KG1 (cell line): ENCODE data around the gene TSHZ2.
"Not testable (repeated sequence)": the region's sequence is repeated elsewhere in the genome, so short reads cannot be mapped to it uniquely, and the experiment has no call there.

Source experiments
- DNase-seq: peaks from one replicate; lab custom pipeline; 2025; lab: John Stamatoyannopoulos, UW

Gene TSHZ2

GRCh38 chr20:52964131-52964530 lies 8.0 kb upstream of the TSHZ2 start:
- no peak for DNase-seq

GRCh38 chr20:52965380-52965779 lies 6.8 kb upstream of the TSHZ2 start:
- no peak for DNase-seq

- DNase-seq, result no peak
These were observed 6.3 kb upstream of the TSHZ2 start for GRCh38 chr20:52965819-52966218.

GRCh38 chr20:52966543-52966942 lies 5.6 kb upstream of the TSHZ2 start:
- not testable (repeated sequence) for DNase-seq

GRCh38 chr20:52971498-52972189 lies 514 bp upstream of the TSHZ2 start:
- DNase-seq, result no peak

- DNase-seq, result no peak
These were observed 1.0 kb downstream of the TSHZ2 start for GRCh38 chr20:52972965-52973819.

- DNase-seq, result no peak
These were observed 2.0 kb downstream of the TSHZ2 start for GRCh38 chr20:52974179-52974594.

GRCh38 chr20:52975029-52975732 lies 3.0 kb downstream of the TSHZ2 start:
- DNase-seq, result no peak

GRCh38 chr20:52975803-52976531 lies 3.8 kb downstream of the TSHZ2 start:
- no peak for DNase-seq

- no peak for DNase-seq
These were observed 6.7 kb downstream of the TSHZ2 start for GRCh38 chr20:52978851-52979250.

- no peak for DNase-seq
These were observed 8.9 kb downstream of the TSHZ2 start for GRCh38 chr20:52981051-52981450.

GRCh38 chr20:52983726-52984450 lies 11.7 kb downstream of the TSHZ2 start:
- DNase-seq, result no peak

GRCh38 chr20:52984451-52984810 lies 12.3 kb downstream of the TSHZ2 start:
- DNase-seq, result no peak

GRCh38 chr20:52985687-52986086 lies 13.5 kb downstream of the TSHZ2 start:
- no peak for DNase-seq

- DNase-seq, result no peak
These were observed 15.1 kb downstream of the TSHZ2 start for GRCh38 chr20:52987295-52987694.

GRCh38 chr20:52991830-52992229 lies 19.7 kb downstream of the TSHZ2 start:
- DNase-seq, result no peak

GRCh38 chr20:52992632-52993031 lies 20.5 kb downstream of the TSHZ2 start:
- no peak for DNase-seq

GRCh38 chr20:52993076-52993475 lies 20.9 kb downstream of the TSHZ2 start:
- DNase-seq, result no peak

- no peak for DNase-seq
These were observed 22.2 kb downstream of the TSHZ2 start for GRCh38 chr20:52994184-52994970.

GRCh38 chr20:52996130-52996529 lies 24.0 kb downstream of the TSHZ2 start:
- no peak for DNase-seq

GRCh38 chr20:52996658-52997057 lies 24.5 kb downstream of the TSHZ2 start:
- DNase-seq, result no peak
